Keratinocyte (primary cell): ENCODE measurements around the gene CFAP77.

Source experiments
- CTCF ChIP-seq, 3 experiments: IDR thresholded peaks in 1 of 3; conservative IDR thresholded peaks in 1 of 3; optimal IDR thresholded peaks in 1 of 3; 2 replicates in 2 of 3; 3 replicates in 1 of 3; pipeline versions ENCODE3 to v1.5.1; 2011; ENCODE audit warnings: low read length in 3 of 3, mild to moderate bottlenecking in 3 of 3, moderate library complexity in 2 of 3, control low read depth in 1 of 3, inconsistent platforms in 1 of 3; ENCODE audit not compliant: insufficient read depth in 2 of 3; ENCODE audit errors: extremely low read depth in 1 of 3
- EZH2 ChIP-seq: IDR thresholded peaks from one replicate; pipeline ENCODE4 v1.6.1; 2012; ENCODE audit warnings: inconsistent platforms, mild to moderate bottlenecking, low read length, moderate library complexity

- TF ChIP-seq EZH2, result no peak
- no peak for TF ChIP-seq CTCF (optimal IDR thresholded peaks at IDR 0.05 in 1 of 3, IDR thresholded peaks at IDR 0.05 in 1 of 3, conservative IDR thresholded peaks at IDR 0.05 in 1 of 3; ENCODE audit: extremely low read depth in 1 of 3, insufficient read depth in 2 of 3, low read length in 3 of 3)
Measured at GRCh38 chr9:132588501-132589147, 178.6 kb downstream of the CFAP77 start.
